Endodermal cell (in vitro differentiated cells): Measurements from ENCODE around the gene COASY. TPM values are rescaled to one million over a fixed set of nuclear protein-coding genes. Genes with fewer than 3 reads are reported as not detected.

Experiments
- DNase-seq: peaks from one replicate; pipeline ENCODE4 v3.0.0-alpha.2; 2017
- H3K27ac ChIP-seq: 2 replicates; pipeline ENCODE4 v1.5.1; 2013; ENCODE audit warnings: mild to moderate bottlenecking, low read depth, low read length, moderate library complexity
- H3K27me3 ChIP-seq: 2 replicates; pipeline ENCODE4 v1.6.1; 2013; ENCODE audit warnings: mild to moderate bottlenecking, low read length, moderate library complexity; ENCODE audit not compliant: insufficient read depth, control insufficient read depth, poor library complexity, severe bottlenecking
- H3K36me3 ChIP-seq: 2 replicates; pipeline ENCODE4 v1.7.0; 2013; ENCODE audit warnings: mild to moderate bottlenecking, low read length, moderate library complexity; ENCODE audit not compliant: control insufficient read depth, insufficient read depth
- H3K4me1 ChIP-seq: one replicate; pipeline ENCODE4 v1.7.0; 2013; ENCODE audit warnings: low read length; ENCODE audit not compliant: control insufficient read depth, insufficient read depth
- H3K4me3 ChIP-seq: 2 replicates; pipeline ENCODE4 v1.5.1; 2013; ENCODE audit warnings: mild to moderate bottlenecking, low read length, moderate library complexity
- H3K9ac ChIP-seq: 2 replicates; pipeline ENCODE4 v1.6.1; 2013; ENCODE audit warnings: mild to moderate bottlenecking, low read length, moderate library complexity; ENCODE audit not compliant: poor library complexity, severe bottlenecking; ENCODE audit errors: extremely low read depth
- H3K9me3 ChIP-seq: 2 replicates; pipeline ENCODE4 v1.6.1; 2013; ENCODE audit warnings: mild to moderate bottlenecking, low read length, moderate library complexity; ENCODE audit not compliant: control insufficient read depth
- H3K27ac Mint-ChIP-seq: 2 replicates; pipeline ENCODE4 v1.8.0; 2020; ENCODE audit warnings: mixed read lengths
- H3K27me3 Mint-ChIP-seq: 2 replicates; pipeline ENCODE4 v1.8.0; 2021; ENCODE audit warnings: mild to moderate bottlenecking, mixed read lengths; ENCODE audit not compliant: insufficient read depth
- H3K36me3 Mint-ChIP-seq: 2 replicates; pipeline ENCODE4 v1.8.0; 2020; ENCODE audit warnings: low read depth, mixed read lengths
- H3K4me1 Mint-ChIP-seq: 2 replicates; pipeline ENCODE4 v1.8.0; 2020; ENCODE audit warnings: mixed read lengths
- H3K4me3 Mint-ChIP-seq: 2 replicates; pipeline ENCODE4 v1.8.0; 2020; ENCODE audit warnings: mild to moderate bottlenecking, moderate library complexity, mixed read lengths
- H3K9me3 Mint-ChIP-seq: 2 replicates; pipeline ENCODE4 v1.8.0; 2020; ENCODE audit warnings: mild to moderate bottlenecking, mixed read lengths
- CTCF ChIP-seq: fragments of 200-600 bp; sonication (generic); conservative IDR thresholded peaks from 2 replicates; pipeline ENCODE4 v1.5.0; 2021; ENCODE audit warnings: antibody characterized with exemption, mild to moderate bottlenecking
- WGBS, 2 experiments: methylation state at CpG; one replicate each; pipeline versions ENCODE4 v1.1.5 to v1.1.7; 2013; ENCODE audit warnings: missing lambda C conversion rate in 2 of 2, mixed read lengths in 1 of 2; ENCODE audit not compliant: insufficient coverage in 1 of 2, insufficient read length in 1 of 2; 5-methylcytosine and 5-hydroxymethylcytosine counted together
- total RNA-seq, 2 donors: library from RNA; stranded (reverse); fragmentation: NEBNext Ultra II Directional in 1 of 2; extraction: Animal tissue kit (Norgen Biotek cat#: 25700) in 1 of 2; gene quantifications; 2 replicates in 1 of 2; 3 replicates in 1 of 2; pipeline ENCODE4 v1.2.1, GENCODE V29; 2021

Gene COASY
- total RNA-seq, 2 donors from 2014 or later: 97.7 to 99.4 TPM

DNA sequence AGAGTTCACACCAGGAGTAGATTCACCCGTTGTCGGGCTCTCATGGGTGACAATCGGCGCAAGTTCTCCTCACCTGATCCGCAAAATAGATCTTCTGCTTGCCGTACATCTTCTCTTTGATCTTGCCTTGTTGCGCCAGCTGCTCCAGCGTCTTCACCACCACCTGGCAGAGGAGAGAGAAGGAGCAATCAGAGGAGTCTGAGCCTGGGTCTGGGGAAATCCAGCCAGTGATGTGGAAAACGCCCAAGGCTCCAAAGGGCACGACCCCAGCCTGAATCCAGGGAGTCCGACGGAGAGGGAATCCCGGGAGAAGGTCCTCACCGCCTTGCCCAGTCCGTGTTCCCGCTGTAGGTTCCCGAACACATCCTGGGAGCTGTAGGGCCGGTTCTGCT is 15.2 kb downstream of the COASY start:
- peak overlapping the region; percentile 98 for H3K27ac Mint-ChIP-seq
- H3K27me3 ChIP-seq: no peaks in the 10 kb centered on the region
- H3K9me3 Mint-ChIP-seq: no peaks in the 10 kb centered on the region
- peaks cover 61% of the 10 kb centered on the region for H3K36me3 ChIP-seq
- no peaks in the 10 kb centered on the region for H3K4me1 ChIP-seq
- DNase-seq: no peak
- no peaks in the 10 kb centered on the region for H3K27me3 Mint-ChIP-seq
- H3K4me3 Mint-ChIP-seq: peak overlapping the region; percentile 78
- 3 to 5% methylated on average over 13 to 18 of the region's 18 CpGs for WGBS, 2 experiments
- H3K9me3 ChIP-seq: no peaks in the 10 kb centered on the region
- peak overlapping the region; percentile 99 for H3K4me3 ChIP-seq
- H3K4me1 Mint-ChIP-seq: peaks cover 14% of the 10 kb centered on the region
- peaks cover 58% of the 10 kb centered on the region for H3K36me3 Mint-ChIP-seq
- H3K9ac ChIP-seq: peak overlapping the region; percentile 87
- TF ChIP-seq CTCF: no peak
- H3K27ac ChIP-seq: peak overlapping the region; percentile 36

- no peaks in the 10 kb centered on the region for H3K27me3 ChIP-seq
- peak within 1 kb of the TSS; percentile 47 for H3K27ac ChIP-seq
- no peaks in the 10 kb centered on the region for H3K9me3 ChIP-seq
- H3K27me3 Mint-ChIP-seq: no peaks in the 10 kb centered on the region
- peak within 1 kb of the TSS; percentile 98 for H3K27ac Mint-ChIP-seq
- H3K36me3 ChIP-seq: peaks cover 62% of the 10 kb centered on the region
- peaks cover 14% of the 10 kb centered on the region for H3K4me1 Mint-ChIP-seq
- H3K36me3 Mint-ChIP-seq: peaks cover 59% of the 10 kb centered on the region
- TF ChIP-seq CTCF: peak; percentile 59
- peak; percentile 100 for DNase-seq
- H3K4me3 Mint-ChIP-seq: peak within 1 kb of the TSS; percentile 78
- no peaks in the 10 kb centered on the region for H3K9me3 Mint-ChIP-seq
- WGBS, 2 experiments: 0 to 2% methylated on average over 26 to 52 of the region's 52 CpGs
- H3K4me1 ChIP-seq: no peaks in the 10 kb centered on the region
- H3K4me3 ChIP-seq: peak within 1 kb of the TSS; percentile 99
- H3K9ac ChIP-seq: peak within 1 kb of the TSS; percentile 87
Measured at GRCh38 chr17:42577532-42578281, 15.8 kb downstream of the COASY start, which contains the start of gene PSMC3IP. PSMC3IP (minus strand) TSS chr17:42577729; CDS start chr17:42577686, 43 bp downstream.

- peak overlapping the region; percentile 47 for H3K27ac ChIP-seq
- H3K4me3 ChIP-seq: peak overlapping the region; percentile 99
- TF ChIP-seq CTCF: peak; percentile 85
- peaks cover 62% of the 10 kb centered on the region for H3K36me3 ChIP-seq
- Mint-ChIP-seq H3K4me1 (peaks cover 14% of the 10 kb centered on the region), H3K27ac (peak overlapping the region; percentile 98), H3K9me3 (no peaks in the 10 kb centered on the region), H3K36me3 (peaks cover 59% of the 10 kb centered on the region), H3K27me3 (no peaks in the 10 kb centered on the region), H3K4me3 (peak overlapping the region; percentile 78)
- no peaks in the 10 kb centered on the region for H3K27me3 ChIP-seq
- H3K4me1 ChIP-seq: no peaks in the 10 kb centered on the region
- H3K9ac ChIP-seq: peak overlapping the region; percentile 87
- 1 to 2% methylated on average over 14 to 20 of the region's 20 CpGs for WGBS, 2 experiments
- peak; percentile 98 for DNase-seq
- no peaks in the 10 kb centered on the region for H3K9me3 ChIP-seq
Measured at GRCh38 chr17:42578282-42578869, 16.4 kb downstream of the COASY start.
